GM18907 (cell line): ENCODE data around the gene CETP.
A peak's percentile ranks its signal among the peaks of the same experiment; 100 is the strongest.
"Not testable (repeated sequence)": the region's sequence is repeated elsewhere in the genome, so short reads cannot be mapped to it uniquely, and the experiment has no call there.

Experiments
- ATAC-seq: cut with Tn5 transposase; IDR thresholded peaks from one replicate; pipeline ENCODE4 v1.9.1; 2021; ENCODE audit warnings: mild to moderate bottlenecking, moderate library complexity; ENCODE audit not compliant: unreplicated experiment

CETP gene

GRCh38 chr16:56933828-56934598 lies 27.7 kb upstream of the CETP start:
- no peak for ATAC-seq

GRCh38 chr16:56934599-56935145 lies 27.1 kb upstream of the CETP start:
- not testable (repeated sequence) for ATAC-seq

GRCh38 chr16:56935201-56935600 lies 26.5 kb upstream of the CETP start:
- ATAC-seq: no peak

GRCh38 chr16:56936491-56936890 lies 25.3 kb upstream of the CETP start:
- ATAC-seq: no peak

GRCh38 chr16:56936950-56937349 lies 24.8 kb upstream of the CETP start:
- ATAC-seq: no peak

GRCh38 chr16:56938664-56939513 lies 22.9 kb upstream of the CETP start:
- peak; percentile 38 for ATAC-seq

- ATAC-seq: no peak
Measured at GRCh38 chr16:56939801-56940200, 21.9 kb upstream of the CETP start.

GRCh38 chr16:56941092-56941491 lies 20.7 kb upstream of the CETP start:
- ATAC-seq: no peak

GRCh38 chr16:56941856-56942331 lies 19.9 kb upstream of the CETP start:
- no peak for ATAC-seq

GRCh38 chr16:56943761-56944375 lies 17.9 kb upstream of the CETP start:
- no peak for ATAC-seq

GRCh38 chr16:56944954-56945839 lies 16.6 kb upstream of the CETP start:
- ATAC-seq: peak; percentile 54

- no peak for ATAC-seq
Measured at GRCh38 chr16:56945847-56946527, 15.8 kb upstream of the CETP start.

- ATAC-seq: no peak
Measured at GRCh38 chr16:56946767-56947603, 14.8 kb upstream of the CETP start.

GRCh38 chr16:56947604-56947995 lies 14.2 kb upstream of the CETP start:
- no peak for ATAC-seq

- no peak for ATAC-seq
Measured at GRCh38 chr16:56948234-56948633, 13.5 kb upstream of the CETP start.

- ATAC-seq: no peak
Measured at GRCh38 chr16:56950051-56950450, 11.7 kb upstream of the CETP start.

- no peak for ATAC-seq
Measured at GRCh38 chr16:56950455-56950854, 11.3 kb upstream of the CETP start.

GRCh38 chr16:56950881-56951771 lies 10.6 kb upstream of the CETP start:
- ATAC-seq: peak; percentile 55
